NCI-H2081 (cell line): ENCODE data around the gene REEP2.
"Not testable (repeated sequence)": the region's sequence is repeated elsewhere in the genome, so short reads cannot be mapped to it uniquely, and the experiment has no call there.

ENCODE experiments used
- DNase-seq, 2 experiments: peaks; one replicate each; lab custom pipeline; 2025; lab: John Stamatoyannopoulos, UW

Gene REEP2

GRCh38 chr5:138438724-138439476, at the start of gene REEP2:
REEP2 (plus strand) TSS chr5:138439057; CDS start chr5:138439209, 152 bp downstream.
- peak; percentile 26 to 51 for DNase-seq

- DNase-seq, result no peak
Observed at GRCh38 chr5:138389332-138389731, 49.5 kb upstream of the REEP2 start.

- DNase-seq, result not testable (repeated sequence)
Observed at GRCh38 chr5:138389911-138390310, 48.9 kb upstream of the REEP2 start.

- DNase-seq, result no peak
Observed at GRCh38 chr5:138391859-138392386, 46.9 kb upstream of the REEP2 start.

- no peak for DNase-seq
Observed at GRCh38 chr5:138402640-138403039, 36.2 kb upstream of the REEP2 start.

GRCh38 chr5:138408023-138408422, 30.8 kb upstream of the REEP2 start:
- DNase-seq, result peak; percentile 5 to 49

GRCh38 chr5:138410996-138411640, 27.7 kb upstream of the REEP2 start:
- DNase-seq, result not testable (repeated sequence)

GRCh38 chr5:138418444-138418843, 20.4 kb upstream of the REEP2 start:
- DNase-seq, result no peak

GRCh38 chr5:138425079-138425478, 13.8 kb upstream of the REEP2 start:
- no peak for DNase-seq

GRCh38 chr5:138435943-138436342, 2.9 kb upstream of the REEP2 start:
- DNase-seq, result no peak

- DNase-seq, result no peak
Observed at GRCh38 chr5:138438003-138438723, 694 bp upstream of the REEP2 start.

GRCh38 chr5:138439477-138440158, 761 bp downstream of the REEP2 start:
- no peak for DNase-seq

GRCh38 chr5:138440159-138441073, 1.6 kb downstream of the REEP2 start:
- DNase-seq, result no peak

GRCh38 chr5:138441221-138441620, 2.4 kb downstream of the REEP2 start:
- no peak for DNase-seq

GRCh38 chr5:138444078-138444773, 5.4 kb downstream of the REEP2 start:
- no peak for DNase-seq

- no peak for DNase-seq
Observed at GRCh38 chr5:138444774-138445546, 6.1 kb downstream of the REEP2 start.

GRCh38 chr5:138445547-138446271, 6.9 kb downstream of the REEP2 start:
- DNase-seq, result no peak

GRCh38 chr5:138448070-138448469, 9.2 kb downstream of the REEP2 start:
- DNase-seq, result no peak
